Measurements from ENCODE around the gene CLDN9.
"Not testable (repeated sequence)": the region's sequence is repeated elsewhere in the genome, so short reads cannot be mapped to it uniquely, and the experiment has no call there.

GRCh38 chr16:3052571-3053329 is 40.0 kb downstream of the CLDN9 start:
- TF ChIP-seq CTCF (IDR thresholded peaks at IDR 0.05; ENCODE audit: insufficient read depth, low read depth, low read length); EZH2 (IDR thresholded peaks at IDR 0.05; ENCODE audit: insufficient read depth, low read length): not testable (repeated sequence)

Measured in astrocyte (in vitro differentiated cells and primary cell).